GM12872 (cell line): ENCODE measurements around the gene SPEF2.

Experiments used
- TF ChIP-seq, protein P1 (sequence below): IDR thresholded peaks from 3 replicates; pipeline ENCODE4 v1.5.1; 2011; ENCODE audit warnings: low read depth, mild to moderate bottlenecking, low read length, moderate library complexity; ENCODE audit not compliant: insufficient read depth

SPEF2 gene

DNA sequence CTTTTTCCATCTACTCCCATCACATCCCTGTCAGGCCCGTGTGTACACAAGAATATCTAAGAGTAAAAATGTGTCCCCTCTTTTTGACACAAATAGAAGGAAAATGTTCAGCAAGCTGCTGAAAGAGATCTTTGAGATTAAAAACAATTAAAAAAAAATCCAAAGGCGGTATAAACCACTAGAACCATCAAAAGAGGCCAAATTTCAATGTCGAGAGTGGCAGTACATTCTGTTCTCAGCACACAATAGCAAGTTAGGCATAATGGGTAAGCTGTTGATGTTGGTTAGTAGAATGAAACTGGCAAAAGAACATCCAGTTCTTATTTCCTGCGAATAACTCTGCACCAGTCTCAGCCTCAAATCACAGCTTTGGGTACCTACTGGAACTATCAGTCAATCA, 143.9 kb downstream of the SPEF2 start:
- TF ChIP-seq, protein P1, sequence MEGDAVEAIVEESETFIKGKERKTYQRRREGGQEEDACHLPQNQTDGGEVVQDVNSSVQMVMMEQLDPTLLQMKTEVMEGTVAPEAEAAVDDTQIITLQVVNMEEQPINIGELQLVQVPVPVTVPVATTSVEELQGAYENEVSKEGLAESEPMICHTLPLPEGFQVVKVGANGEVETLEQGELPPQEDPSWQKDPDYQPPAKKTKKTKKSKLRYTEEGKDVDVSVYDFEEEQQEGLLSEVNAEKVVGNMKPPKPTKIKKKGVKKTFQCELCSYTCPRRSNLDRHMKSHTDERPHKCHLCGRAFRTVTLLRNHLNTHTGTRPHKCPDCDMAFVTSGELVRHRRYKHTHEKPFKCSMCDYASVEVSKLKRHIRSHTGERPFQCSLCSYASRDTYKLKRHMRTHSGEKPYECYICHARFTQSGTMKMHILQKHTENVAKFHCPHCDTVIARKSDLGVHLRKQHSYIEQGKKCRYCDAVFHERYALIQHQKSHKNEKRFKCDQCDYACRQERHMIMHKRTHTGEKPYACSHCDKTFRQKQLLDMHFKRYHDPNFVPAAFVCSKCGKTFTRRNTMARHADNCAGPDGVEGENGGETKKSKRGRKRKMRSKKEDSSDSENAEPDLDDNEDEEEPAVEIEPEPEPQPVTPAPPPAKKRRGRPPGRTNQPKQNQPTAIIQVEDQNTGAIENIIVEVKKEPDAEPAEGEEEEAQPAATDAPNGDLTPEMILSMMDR: no peak

DNA sequence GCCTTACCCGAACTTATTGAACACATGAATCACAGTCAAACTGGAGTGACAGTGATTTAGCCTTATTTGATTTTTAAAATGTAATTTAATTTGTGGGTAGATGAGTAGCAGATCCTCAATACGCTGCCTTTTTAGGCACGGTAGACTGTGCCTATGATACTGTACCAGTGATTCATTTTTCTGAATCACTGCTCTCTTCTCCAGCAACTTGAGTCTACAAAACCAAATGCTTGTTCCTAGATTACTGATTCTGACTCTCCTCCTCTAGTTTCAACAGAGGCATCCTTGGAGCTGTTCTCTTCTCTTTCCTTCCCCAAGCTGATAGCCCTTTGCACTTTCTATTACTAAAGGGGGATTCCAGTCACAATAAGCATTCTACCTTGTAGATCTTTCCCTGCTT, 144.7 kb downstream of the SPEF2 start:
- TF ChIP-seq, protein P1: no peak

DNA sequence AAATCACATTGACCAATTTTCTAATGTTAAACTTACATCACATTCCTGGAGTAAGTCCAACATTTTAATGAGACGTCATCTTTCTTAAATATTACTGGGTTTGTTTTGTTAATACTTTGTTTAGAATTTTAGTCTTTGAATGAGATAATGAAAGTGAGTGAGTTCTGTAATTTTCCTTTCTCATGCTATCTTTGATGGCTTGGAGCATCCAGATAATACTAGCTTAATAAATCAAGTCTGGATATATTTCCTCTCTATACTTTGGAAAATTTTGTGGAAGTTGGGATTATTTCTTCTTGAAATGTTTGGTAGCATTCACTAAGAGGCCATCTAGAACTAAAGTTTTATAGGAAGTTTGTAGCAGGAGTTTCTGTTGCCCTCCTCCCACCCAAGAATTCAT, 148.3 kb downstream of the SPEF2 start:
- TF ChIP-seq, protein P1: no peak

DNA sequence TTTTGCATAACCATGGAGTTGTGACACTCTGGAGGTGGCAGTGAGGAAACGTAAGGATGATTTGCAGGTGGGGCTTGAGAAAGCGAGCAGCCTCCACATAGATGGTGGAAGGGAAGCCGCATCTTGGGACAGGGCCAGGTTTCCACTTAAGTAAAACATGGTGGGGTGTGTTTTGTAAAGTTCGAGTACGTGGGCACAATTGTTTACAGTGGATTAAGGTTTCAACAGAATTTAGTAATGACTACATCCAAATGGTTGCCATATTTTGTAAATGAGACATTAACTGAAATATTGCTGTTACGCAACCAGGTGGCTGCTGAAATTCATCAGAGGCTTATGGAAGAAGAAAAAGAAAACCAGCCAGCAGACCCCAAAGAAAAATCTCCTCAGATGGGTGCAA, 153.6 kb downstream of the SPEF2 start:
- TF ChIP-seq, protein P1: no peak

DNA sequence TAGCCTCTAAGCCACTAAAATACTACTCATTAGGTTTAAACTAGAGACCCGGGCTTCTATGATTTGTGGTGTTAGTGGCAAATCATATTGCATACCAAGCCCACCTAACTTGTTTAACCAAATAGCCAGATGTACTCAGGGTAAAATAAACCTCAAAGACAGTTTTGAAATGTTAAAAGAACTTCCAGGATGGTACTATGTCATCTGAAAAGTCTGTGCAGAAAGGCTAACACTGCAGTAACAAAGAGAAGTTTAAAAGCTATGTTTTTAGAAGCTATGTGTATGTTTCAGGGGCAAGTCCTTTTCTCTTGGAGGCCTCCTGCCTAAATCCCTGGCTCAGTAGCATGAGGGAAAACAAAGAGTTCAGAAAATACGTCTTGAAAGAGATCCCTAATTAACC, 154.2 kb downstream of the SPEF2 start:
- TF ChIP-seq, protein P1: no peak

DNA sequence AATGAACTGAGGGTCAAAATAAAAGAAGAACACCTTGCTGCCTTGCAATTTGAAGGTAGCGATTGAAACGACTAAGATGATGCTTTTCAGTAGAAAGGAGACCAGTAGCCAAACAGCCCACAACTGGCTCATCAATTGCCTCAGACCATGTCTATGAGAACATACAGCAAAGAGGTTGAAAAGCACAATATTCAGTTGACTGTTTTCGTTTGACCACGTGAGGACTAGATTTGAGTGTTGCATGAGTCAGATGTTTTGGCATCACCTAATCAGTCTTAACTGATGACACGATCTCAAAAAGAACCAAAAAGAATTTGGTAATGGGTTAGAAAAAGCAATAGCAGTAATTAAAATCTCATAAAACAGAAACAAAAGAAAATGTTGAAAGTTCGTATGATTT, 156.3 kb downstream of the SPEF2 start:
- TF ChIP-seq, protein P1: no peak

DNA sequence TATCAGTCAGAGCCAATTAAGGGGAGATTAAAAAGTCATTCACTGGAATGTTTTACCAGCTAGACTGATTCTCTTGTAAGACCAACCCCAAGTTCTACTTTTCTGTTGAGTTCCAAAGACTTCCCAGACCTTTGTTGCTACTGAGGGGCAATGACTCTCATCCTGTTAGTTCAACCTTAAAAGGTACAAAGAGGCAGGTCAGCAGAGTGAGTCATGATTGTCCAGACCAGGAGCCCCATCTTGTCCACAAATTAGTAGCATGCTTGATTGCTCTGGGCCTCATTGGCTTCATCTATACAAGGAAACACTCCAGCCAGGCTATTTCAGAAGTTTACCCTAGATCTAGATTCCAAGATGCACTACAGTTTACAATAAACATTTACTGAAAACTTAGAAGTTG, 159.1 kb downstream of the SPEF2 start:
- TF ChIP-seq, protein P1: no peak

DNA sequence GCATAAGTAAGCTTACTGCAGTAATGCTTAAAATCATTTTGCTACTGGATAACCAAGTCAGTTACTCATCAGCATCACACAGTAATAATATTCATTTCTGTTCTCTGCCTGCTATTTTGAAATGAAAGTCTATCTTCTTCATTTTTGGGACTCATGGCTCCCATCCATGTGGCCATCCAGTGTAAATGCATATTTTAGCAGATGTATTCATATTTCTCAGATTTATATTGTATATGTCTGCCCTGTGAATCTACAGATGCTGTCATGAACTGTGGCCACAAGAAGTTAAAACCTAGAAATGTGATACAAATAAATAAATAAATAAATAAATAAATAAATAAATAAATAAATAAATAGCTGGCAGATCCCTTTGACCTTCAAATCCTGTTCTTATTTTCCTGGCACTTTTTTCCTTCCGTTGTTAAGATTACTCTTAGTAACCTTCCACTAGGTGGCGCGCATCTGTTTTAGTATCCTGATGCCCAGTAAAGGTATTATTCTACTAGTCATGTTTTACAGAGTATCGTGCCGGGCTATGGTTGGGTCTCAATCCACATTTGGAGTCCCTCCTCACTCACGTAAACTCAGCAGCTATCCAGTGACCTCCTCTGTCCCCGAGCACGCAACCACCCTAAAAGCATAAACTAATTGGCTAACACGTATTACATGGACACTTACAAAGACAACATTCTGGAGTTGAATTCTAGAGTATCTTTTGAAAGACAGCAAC, 159.9 kb downstream of the SPEF2 start:
- TF ChIP-seq, protein P1: peak; percentile 52
